ENCODE measurements around the gene PPIL3.

The PPIL3 gene

GRCh38 chr2:200828572-200829257 is 60.2 kb downstream of the PPIL3 start:
- POLR2A ChIA-PET = interaction anchor here (1.2 kb wide), 1 partner anchor 35 kb away, joined by 4 read pairs; the partner anchor contains the start of gene CLK1
- CTCF ChIA-PET = no interaction called here
- DNase-seq (ENCODE audit: extremely low spot score) = no peak
- TF ChIP-seq TARDBP (IDR thresholded peaks at IDR 0.05) (no peak), L3MBTL2 (conservative IDR thresholded peaks at IDR 0.05) (no peak), PKNOX1 (IDR thresholded peaks at IDR 0.05) (no peak), HDGF (IDR thresholded peaks at IDR 0.05; ENCODE audit: borderline replicate concordance) (no peak), ELF4 (IDR thresholded peaks at IDR 0.05) (no peak), SP1 (IDR thresholded peaks at IDR 0.05) (no peak), BHLHE40 (IDR thresholded peaks at IDR 0.05; ENCODE audit: borderline replicate concordance) (no peak), FOXK2 (IDR thresholded peaks at IDR 0.05) (no peak), NFRKB (IDR thresholded peaks at IDR 0.05) (no peak), CTBP1 (IDR thresholded peaks at IDR 0.05; ENCODE audit: borderline replicate concordance) (no peak), SUZ12 (IDR thresholded peaks at IDR 0.05) (no peak), FOXM1 (IDR thresholded peaks at IDR 0.05; ENCODE audit: borderline replicate concordance) (no peak), FOXA1 (IDR thresholded peaks at IDR 0.05) (no peak), LEF1 (IDR thresholded peaks at IDR 0.05; ENCODE audit: borderline replicate concordance) (no peak)

- ChIA-PET POLR2A (no interaction called here), CTCF (no interaction called here)
- no peak for DNase-seq (ENCODE audit: extremely low spot score)
- TF ChIP-seq FOXA1 (IDR thresholded peaks at IDR 0.05) = no peak
- TF ChIP-seq ZNF384 (IDR thresholded peaks at IDR 0.05) = no peak
- no peak for TF ChIP-seq SUZ12 (IDR thresholded peaks at IDR 0.05)
- no peak for TF ChIP-seq TARDBP (IDR thresholded peaks at IDR 0.05)
- TF ChIP-seq ARNT (IDR thresholded peaks at IDR 0.05) = no peak
- no peak for TF ChIP-seq ELF4 (IDR thresholded peaks at IDR 0.05)
- TF ChIP-seq PKNOX1 (IDR thresholded peaks at IDR 0.05) = no peak
- TF ChIP-seq FOXM1 (IDR thresholded peaks at IDR 0.05; ENCODE audit: borderline replicate concordance) = no peak
- no peak for TF ChIP-seq CTBP1 (IDR thresholded peaks at IDR 0.05; ENCODE audit: borderline replicate concordance)
- TF ChIP-seq NFRKB (IDR thresholded peaks at IDR 0.05) = no peak
- no peak for TF ChIP-seq SP1 (IDR thresholded peaks at IDR 0.05)
- TF ChIP-seq HDGF (IDR thresholded peaks at IDR 0.05; ENCODE audit: borderline replicate concordance) = no peak
Observed at GRCh38 chr2:200828104-200828503, 60.8 kb downstream of the PPIL3 start.

GRCh38 chr2:200821686-200822245 is 67.1 kb downstream of the PPIL3 start:
- DNase-seq (ENCODE audit: extremely low spot score) = no peak
- CTCF ChIA-PET = no interaction called here
- POLR2A ChIA-PET = no interaction called here
- TF ChIP-seq CTBP1 (IDR thresholded peaks at IDR 0.05; ENCODE audit: borderline replicate concordance) = no peak
- no peak for TF ChIP-seq LEF1 (IDR thresholded peaks at IDR 0.05; ENCODE audit: borderline replicate concordance)
- TF ChIP-seq BHLHE40 (IDR thresholded peaks at IDR 0.05; ENCODE audit: borderline replicate concordance) = no peak
- no peak for TF ChIP-seq TARDBP (IDR thresholded peaks at IDR 0.05)
- TF ChIP-seq PKNOX1 (IDR thresholded peaks at IDR 0.05) = no peak
- no peak for TF ChIP-seq L3MBTL2 (conservative IDR thresholded peaks at IDR 0.05)
- TF ChIP-seq SUZ12 (IDR thresholded peaks at IDR 0.05) = no peak
- TF ChIP-seq ARNT (IDR thresholded peaks at IDR 0.05) = no peak
- TF ChIP-seq FOXM1 (IDR thresholded peaks at IDR 0.05; ENCODE audit: borderline replicate concordance) = no peak
